A673 (cell line): ENCODE data around the gene ZFYVE1.

Experiments
- CTCF ChIP-seq: fragments of 300-800, 200-600 bp; sonication (generic); conservative IDR thresholded peaks from 2 replicates; pipeline ENCODE4 v1.5.1; 2017; ENCODE audit warnings: low read depth, mild to moderate bottlenecking, antibody characterized with exemption, low read length, moderate library complexity, mixed read lengths
- EZH2 ChIP-seq: fragments of 200-600 bp; sonication (generic); IDR thresholded peaks from 2 replicates; pipeline ENCODE4 v1.6.1; 2017; ENCODE audit warnings: borderline replicate concordance, low read depth, mild to moderate bottlenecking, mixed read lengths, antibody characterized with exemption, low read length; ENCODE audit not compliant: poor library complexity, severe bottlenecking

- TF ChIP-seq CTCF (no peak), EZH2 (no peak)
These were observed 27.6 kb downstream of the ZFYVE1 start for GRCh38 chr14:72999316-72999715.
